HG03159 (cell line): ENCODE measurements around the gene CEP350.
"Not testable (repeated sequence)": the region's sequence is repeated elsewhere in the genome, so short reads cannot be mapped to it uniquely, and the experiment has no call there.

Source experiments
- ATAC-seq: cut with Tn5 transposase; IDR thresholded peaks from one replicate; pipeline ENCODE4 v1.9.1; 2021; ENCODE audit warnings: mild to moderate bottlenecking, moderate library complexity; ENCODE audit not compliant: unreplicated experiment

CEP350 gene

GRCh38 chr1:180112984-180113647, 158.5 kb downstream of the CEP350 start:
- ATAC-seq, result no peak

- ATAC-seq, result no peak
Measured at GRCh38 chr1:180114396-180114945, 159.9 kb downstream of the CEP350 start.

GRCh38 chr1:180116964-180117763, 162.6 kb downstream of the CEP350 start:
- no peak for ATAC-seq

DNA sequence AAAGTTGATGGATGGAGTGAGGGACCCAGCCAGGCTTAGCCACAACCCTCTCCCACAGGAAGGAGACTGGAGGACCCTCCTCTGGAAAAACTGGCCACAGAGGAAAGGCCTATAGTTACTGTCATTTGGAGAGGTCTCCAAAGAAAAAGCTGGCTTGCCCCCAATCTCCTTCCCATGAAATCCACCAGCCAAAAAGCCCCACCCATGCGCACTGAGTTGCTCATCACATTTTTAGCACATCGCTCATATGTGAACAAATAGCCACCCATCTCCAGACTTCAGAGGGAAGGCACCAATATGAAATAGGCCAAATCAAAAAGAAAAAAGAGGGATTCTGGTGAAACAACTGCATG, 163.1 kb downstream of the CEP350 start:
- no peak for ATAC-seq

DNA sequence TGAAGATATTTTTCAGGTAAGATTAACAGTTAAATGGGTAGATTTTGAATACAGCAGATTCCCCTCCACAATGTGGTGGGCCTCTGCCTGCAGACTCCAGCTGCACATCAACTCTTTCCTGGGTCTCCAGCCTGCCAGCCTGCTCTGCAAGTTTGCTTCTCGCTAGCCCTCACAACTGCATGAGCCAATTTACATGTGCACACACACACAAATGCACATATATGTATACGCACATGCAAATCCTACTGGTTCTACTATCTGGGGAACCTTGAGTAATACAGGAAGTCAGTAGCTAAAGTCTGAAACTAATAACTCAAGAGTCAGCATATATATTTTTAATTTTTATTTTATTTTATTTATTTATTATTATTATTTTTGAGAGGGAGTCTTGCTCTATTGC, 165.2 kb downstream of the CEP350 start:
- ATAC-seq, result no peak

- no peak for ATAC-seq
Measured at GRCh38 chr1:180123463-180123936, 168.9 kb downstream of the CEP350 start.

GRCh38 chr1:180130651-180131050, 176.0 kb downstream of the CEP350 start:
- ATAC-seq, result no peak

DNA sequence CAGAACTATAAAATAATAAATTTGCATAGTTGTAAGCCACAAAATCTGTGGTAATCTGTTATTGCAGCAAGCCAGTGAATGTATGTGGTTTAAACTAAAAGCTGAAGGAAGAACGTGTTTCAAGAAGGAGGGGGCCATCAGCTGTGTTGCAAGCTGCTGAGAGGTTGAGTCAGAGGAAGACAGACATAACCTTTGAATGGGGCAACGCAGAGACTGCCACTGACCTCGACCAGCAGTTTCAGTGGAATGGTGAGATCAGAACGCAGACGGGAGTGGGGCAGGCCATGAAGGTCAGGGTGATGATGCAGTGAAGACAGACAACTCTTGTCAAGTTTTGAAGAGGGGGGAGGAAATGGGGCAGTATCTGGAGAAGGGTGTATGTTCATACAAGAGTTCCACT, 176.9 kb downstream of the CEP350 start:
- ATAC-seq, result no peak

DNA sequence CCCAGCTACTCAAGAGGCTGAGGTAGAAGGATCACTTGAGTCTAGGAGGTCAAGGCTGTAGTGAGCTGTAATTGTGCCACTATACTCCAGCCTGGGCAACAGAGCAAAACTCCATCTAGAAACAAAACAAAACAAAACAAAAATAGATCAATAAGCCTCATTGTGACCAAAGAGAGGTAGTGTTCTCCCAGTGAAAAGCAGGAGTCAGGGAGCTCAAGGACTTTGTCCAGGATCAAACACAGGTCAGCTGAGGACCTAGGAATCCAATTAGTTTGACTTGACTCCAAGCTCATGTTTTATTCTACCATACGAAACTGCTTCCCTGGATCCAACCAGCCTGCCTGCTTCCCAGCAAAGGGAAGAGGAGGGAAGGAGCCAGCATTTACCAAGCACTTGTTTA, 178.6 kb downstream of the CEP350 start:
- no peak for ATAC-seq

GRCh38 chr1:180133688-180134087, 179.1 kb downstream of the CEP350 start:
- not testable (repeated sequence) for ATAC-seq

DNA sequence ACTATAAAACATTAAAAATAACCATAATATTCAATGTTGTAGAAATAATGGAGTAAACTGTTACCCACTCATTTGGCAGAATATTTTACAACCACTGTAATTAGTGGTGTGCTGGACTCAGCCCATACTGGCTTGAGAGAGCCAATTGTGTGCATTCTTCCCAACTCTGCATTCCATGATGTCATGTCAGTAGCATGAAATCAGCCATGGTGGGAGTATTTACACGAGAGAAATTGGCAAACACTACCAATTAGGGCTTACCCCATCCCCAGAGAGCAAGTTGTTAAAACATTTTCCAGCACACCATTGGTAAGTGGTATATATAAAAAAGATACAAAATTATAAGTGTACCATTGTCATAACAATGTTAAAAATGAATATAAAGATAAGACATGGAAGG, 180.9 kb downstream of the CEP350 start:
- no peak for ATAC-seq

GRCh38 chr1:180136331-180136967, 181.8 kb downstream of the CEP350 start:
- no peak for ATAC-seq

GRCh38 chr1:180136968-180137356, 182.4 kb downstream of the CEP350 start:
- no peak for ATAC-seq

DNA sequence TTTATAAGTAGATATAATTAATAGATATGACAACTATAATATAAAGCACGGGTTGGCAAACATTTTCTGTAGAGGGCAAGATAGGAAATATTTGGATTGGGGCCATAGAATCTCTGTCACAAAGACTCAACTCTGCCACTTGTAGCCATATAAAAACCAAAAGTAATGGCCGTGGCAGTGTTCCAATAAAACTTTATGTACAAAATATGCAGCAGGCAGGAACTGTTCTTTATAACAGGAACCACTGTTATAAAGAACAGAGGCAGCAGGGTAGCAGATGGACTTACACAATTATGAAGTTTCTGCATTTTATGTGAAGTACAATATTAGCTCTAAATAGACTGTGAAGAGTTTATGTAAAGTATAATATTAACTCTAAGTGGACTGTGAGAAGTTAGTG, 183.2 kb downstream of the CEP350 start:
- no peak for ATAC-seq

DNA sequence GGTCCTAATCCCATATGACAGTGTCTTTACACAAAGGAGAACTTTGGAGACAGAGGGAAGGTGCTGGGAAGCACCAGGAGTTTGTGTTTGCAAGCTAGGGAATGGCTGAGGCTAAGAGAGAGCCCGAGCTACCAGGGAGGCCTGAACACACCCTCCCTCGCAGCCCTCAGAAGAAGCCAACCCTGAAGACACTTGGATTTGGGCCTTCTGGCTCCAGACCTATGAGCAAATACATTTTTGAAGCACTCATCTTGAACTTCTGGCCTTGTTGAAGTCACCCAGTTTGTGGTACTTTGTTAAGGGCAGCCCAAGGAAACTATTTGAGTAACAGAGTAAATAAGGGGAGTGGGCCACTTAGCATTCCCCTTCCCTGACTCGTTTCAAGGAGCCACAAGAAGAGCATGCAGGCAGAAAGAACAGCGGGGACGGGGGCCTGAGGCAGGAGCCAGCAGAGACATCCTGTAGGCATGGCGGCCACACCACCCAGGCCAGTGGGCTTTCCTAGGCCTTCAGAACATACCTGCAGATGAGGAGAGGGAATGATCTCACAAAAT, 186.8 kb downstream of the CEP350 start:
- ATAC-seq, result no peak

DNA sequence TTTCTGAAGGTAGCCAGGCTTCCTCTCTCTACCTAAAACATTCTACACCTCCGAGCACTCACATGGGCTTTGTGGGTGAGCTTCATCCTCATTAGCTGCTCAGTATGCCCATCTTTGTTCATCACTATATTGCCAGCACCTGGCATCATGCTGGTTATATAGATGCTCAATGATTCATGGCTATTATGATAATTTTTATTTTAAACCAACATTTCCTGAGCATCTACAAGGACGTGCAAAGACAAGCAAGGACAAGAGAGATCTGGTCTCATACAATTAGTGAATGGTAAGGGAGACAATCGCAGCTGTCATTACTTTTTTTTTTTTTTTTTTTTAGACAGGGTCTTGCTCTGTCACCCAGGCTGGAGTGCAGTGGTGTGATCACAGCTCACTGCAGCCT, 188.7 kb downstream of the CEP350 start:
- ATAC-seq, result no peak

- no peak for ATAC-seq
Measured at GRCh38 chr1:180144659-180145357, 190.2 kb downstream of the CEP350 start.

- ATAC-seq, result no peak
Measured at GRCh38 chr1:180145446-180145845, 190.8 kb downstream of the CEP350 start.

GRCh38 chr1:180150982-180151381, 196.4 kb downstream of the CEP350 start:
- no peak for ATAC-seq

- no peak for ATAC-seq
Measured at GRCh38 chr1:180151508-180151907, 196.9 kb downstream of the CEP350 start.

DNA sequence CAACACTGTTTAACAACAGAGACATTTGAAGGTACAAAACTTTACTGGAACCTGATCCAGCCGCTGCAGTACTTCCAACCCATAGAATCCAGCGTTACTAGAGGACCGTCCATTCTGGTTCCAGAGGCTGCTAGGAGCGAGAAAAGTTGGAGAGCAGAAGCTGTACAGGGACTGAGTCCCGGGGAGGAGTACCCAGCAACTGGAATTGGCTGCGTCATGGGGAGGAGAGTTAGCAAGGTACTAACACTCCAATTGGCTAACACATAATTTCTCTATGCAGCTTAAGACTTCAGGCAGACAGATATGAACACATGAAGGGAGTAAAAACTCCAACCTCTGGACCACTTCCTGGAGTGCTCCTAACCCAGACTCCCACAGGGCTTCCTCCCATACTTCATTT, 198.0 kb downstream of the CEP350 start:
- no peak for ATAC-seq
